Measurements from ENCODE around the gene LTBP1.
A peak's percentile ranks its signal among the peaks of the same experiment; 100 is the strongest.
"Not testable (repeated sequence)": the region's sequence is repeated elsewhere in the genome, so short reads cannot be mapped to it uniquely, and the experiment has no call there.

The LTBP1 gene

GRCh38 chr2:33363325-33364298, 416.9 kb downstream of the LTBP1 start:
- no peak for DNase-seq

DNA sequence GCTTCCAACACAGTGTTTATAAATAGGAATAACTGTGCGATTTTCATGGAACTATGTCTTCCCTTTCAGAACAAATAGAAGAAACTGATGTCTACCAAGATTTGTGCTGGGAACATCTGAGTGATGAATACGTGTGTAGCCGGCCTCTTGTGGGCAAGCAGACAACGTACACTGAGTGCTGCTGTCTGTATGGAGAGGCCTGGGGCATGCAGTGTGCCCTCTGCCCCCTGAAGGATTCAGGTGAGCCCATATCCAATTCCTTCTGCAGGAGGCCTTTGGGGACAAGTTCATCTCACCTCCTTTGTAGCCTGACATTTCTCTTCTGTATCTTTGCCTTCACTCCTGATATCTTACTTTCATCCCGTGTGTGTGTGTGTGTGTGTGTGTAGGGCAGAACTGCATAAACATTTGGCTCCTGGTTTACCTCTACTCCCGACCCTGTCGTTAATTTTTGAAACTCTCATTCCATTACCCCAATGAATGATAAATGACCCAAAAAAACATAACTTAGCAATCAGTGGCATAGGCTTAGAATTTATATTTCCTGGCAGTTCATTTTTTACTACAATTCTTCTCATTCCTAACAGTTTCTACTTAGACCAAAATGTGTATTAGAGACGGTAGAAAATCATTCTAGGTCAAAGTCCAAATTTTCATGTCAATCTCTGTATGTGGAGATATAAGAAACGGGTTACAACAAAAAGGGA, 418.7 kb downstream of the LTBP1 start:
- DNase-seq, result no peak

GRCh38 chr2:33366473-33366872, 419.7 kb downstream of the LTBP1 start:
- no peak for DNase-seq

- DNase-seq, result not testable (repeated sequence)
Observed at GRCh38 chr2:33368524-33368923, 421.8 kb downstream of the LTBP1 start.

GRCh38 chr2:33369191-33369590, 422.4 kb downstream of the LTBP1 start:
- no peak for DNase-seq

DNA sequence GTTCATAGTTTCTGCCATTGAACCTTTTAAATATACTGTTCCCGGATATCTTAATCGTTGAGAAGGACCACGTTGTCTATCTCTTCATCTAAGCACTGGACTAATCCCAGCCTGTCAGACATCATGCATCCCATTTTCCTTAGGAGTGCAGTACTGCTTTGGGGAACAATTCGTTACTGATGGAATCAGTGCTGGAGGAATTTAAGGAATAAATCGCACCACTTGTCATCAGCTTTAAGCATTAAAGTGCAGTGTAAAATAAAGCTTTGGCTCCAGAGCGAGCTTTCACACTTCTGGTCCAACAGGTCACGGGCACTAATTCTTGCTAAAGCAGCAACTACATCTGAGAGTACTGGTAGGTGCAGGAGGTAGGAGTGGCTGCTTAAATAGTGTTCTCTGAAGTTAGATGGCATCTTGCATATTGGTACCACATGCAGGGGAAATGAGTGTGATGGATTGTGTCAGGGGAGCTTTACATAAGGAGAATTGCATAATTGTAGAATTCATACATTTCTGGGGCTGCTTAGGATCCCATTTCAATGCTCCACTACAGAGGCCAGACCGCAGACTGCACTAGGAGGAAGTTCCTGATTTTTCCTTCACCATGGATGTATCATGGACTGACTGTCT, 424.0 kb downstream of the LTBP1 start:
- DNase-seq, result no peak

- DNase-seq, result no peak
Observed at GRCh38 chr2:33371304-33372090, 424.7 kb downstream of the LTBP1 start.

DNA sequence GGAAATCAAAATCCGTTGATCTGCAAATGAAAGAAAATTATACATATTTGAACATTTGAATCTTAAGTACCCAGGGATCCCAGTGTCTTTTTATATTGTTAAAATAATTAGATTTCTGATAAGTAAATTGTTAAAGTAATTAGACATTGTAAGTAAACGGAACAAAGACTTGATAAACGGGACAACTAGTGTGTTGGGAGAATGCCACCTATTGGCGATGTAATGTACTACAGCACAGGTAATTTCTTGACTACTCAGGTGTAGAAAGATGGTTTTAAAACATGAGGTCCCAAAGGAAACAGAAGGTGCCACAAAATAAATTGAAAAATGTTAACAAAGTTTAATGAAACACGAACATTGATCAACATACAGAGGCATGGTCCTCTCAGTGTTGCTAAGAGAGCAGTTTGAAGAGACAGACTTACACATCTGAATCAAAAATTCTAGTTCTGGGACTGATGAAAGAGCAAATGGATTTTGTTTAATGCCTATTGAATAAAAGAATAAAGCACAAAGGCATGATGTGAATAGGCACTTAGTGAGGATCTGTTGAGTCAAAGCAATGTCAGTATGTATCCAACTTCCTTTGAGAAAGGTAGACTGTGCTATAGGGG, 426.3 kb downstream of the LTBP1 start:
- DNase-seq, result peak; percentile 21 to 62

DNA sequence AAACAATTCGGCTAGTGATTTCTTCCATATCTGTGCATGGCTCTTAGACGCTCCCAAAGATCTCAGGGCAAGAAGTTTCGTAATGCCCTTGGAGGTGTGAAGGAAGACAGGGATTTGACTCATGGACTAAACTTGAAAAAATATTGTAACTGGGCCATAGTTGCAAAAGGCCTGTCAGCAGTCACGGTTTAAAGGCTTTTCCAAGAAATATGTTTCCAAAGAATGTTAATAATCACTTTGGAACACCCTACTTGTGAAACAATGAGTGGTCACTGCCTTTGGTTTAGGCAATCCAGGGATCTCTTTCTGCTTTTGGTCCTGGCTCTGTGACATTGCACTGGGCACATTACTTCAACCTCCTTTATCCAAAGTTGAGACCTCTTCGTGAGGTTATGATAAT, 427.2 kb downstream of the LTBP1 start:
- no peak for DNase-seq

- DNase-seq, result no peak
Observed at GRCh38 chr2:33375054-33375453, 428.3 kb downstream of the LTBP1 start.

GRCh38 chr2:33377048-33377447, 430.3 kb downstream of the LTBP1 start:
- no peak for DNase-seq

- DNase-seq, result no peak
Observed at GRCh38 chr2:33378556-33379210, 431.9 kb downstream of the LTBP1 start.

GRCh38 chr2:33380001-33380609, 433.4 kb downstream of the LTBP1 start:
- DNase-seq, result no peak

DNA sequence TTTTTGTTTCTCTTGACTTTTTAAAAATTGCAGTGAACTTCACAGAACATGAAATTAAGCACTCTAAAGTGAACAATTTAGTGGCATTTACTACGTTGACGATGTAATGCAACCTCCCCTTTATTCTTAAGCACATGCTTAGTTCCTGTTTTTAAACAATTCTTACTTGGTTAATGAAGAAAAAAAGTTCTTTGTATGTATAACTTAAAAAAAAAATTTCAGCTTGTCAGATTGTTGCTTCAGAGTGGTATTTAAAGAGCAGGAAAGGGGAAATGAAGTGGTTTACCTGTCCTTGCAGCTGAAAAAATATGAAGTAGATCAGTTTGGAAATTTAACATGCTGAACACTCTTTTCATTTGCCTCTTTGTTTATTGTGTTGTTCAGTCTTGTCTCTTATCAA, 434.0 kb downstream of the LTBP1 start:
- DNase-seq, result no peak

- no peak for DNase-seq
Observed at GRCh38 chr2:33381301-33381858, 434.6 kb downstream of the LTBP1 start.

GRCh38 chr2:33383855-33384598, 437.3 kb downstream of the LTBP1 start:
- no peak for DNase-seq

- DNase-seq, result no peak
Observed at GRCh38 chr2:33384599-33384961, 437.8 kb downstream of the LTBP1 start.

- no peak for DNase-seq
Observed at GRCh38 chr2:33388996-33389395, 442.2 kb downstream of the LTBP1 start.

- not testable (repeated sequence) for DNase-seq
Observed at GRCh38 chr2:33389695-33390094, 442.9 kb downstream of the LTBP1 start.
